HG02798 (cell line): ENCODE measurements around the gene NR3C2.

Source experiments
- ATAC-seq: cut with Tn5 transposase; IDR thresholded peaks from one replicate; pipeline ENCODE4 v1.9.1; 2021; ENCODE audit warnings: mild to moderate bottlenecking; ENCODE audit not compliant: unreplicated experiment, poor library complexity

The NR3C2 gene

GRCh38 chr4:148441986-148442831 is at the start of gene NR3C2:
Gene NR3C2 (minus strand): TSS chr4:148442414.
- peak; percentile 98 for ATAC-seq

- no peak for ATAC-seq
These were observed 45.0 kb upstream of the NR3C2 start for GRCh38 chr4:148487181-148487580.

GRCh38 chr4:148481636-148482035 is 39.4 kb upstream of the NR3C2 start:
- no peak for ATAC-seq

- no peak for ATAC-seq
These were observed 35.1 kb upstream of the NR3C2 start for GRCh38 chr4:148477276-148477675.

GRCh38 chr4:148469938-148470337 is 27.7 kb upstream of the NR3C2 start:
- ATAC-seq: no peak

GRCh38 chr4:148454835-148455234 is 12.6 kb upstream of the NR3C2 start:
- ATAC-seq: no peak

- ATAC-seq: no peak
These were observed 11.6 kb upstream of the NR3C2 start for GRCh38 chr4:148453833-148454232.

- ATAC-seq: no peak
These were observed 10.8 kb upstream of the NR3C2 start for GRCh38 chr4:148452970-148453369.

GRCh38 chr4:148449921-148450320 is 7.7 kb upstream of the NR3C2 start:
- no peak for ATAC-seq

GRCh38 chr4:148448141-148448540 is 5.9 kb upstream of the NR3C2 start:
- ATAC-seq: no peak

- ATAC-seq: no peak
These were observed 5.5 kb upstream of the NR3C2 start for GRCh38 chr4:148447681-148448080.

- ATAC-seq: no peak
These were observed 3.7 kb upstream of the NR3C2 start for GRCh38 chr4:148445860-148446330.

GRCh38 chr4:148445071-148445859 is 3.1 kb upstream of the NR3C2 start:
- ATAC-seq: no peak

- no peak for ATAC-seq
These were observed 2.3 kb upstream of the NR3C2 start for GRCh38 chr4:148444296-148445070.

- no peak for ATAC-seq
These were observed 1.5 kb upstream of the NR3C2 start for GRCh38 chr4:148443512-148444295.

- ATAC-seq: no peak
These were observed 758 bp upstream of the NR3C2 start for GRCh38 chr4:148442832-148443511.

- ATAC-seq: no peak
These were observed 609 bp downstream of the NR3C2 start for GRCh38 chr4:148441624-148441985.

- ATAC-seq: no peak
These were observed 4.2 kb downstream of the NR3C2 start for GRCh38 chr4:148438047-148438446.

GRCh38 chr4:148437439-148437838 is 4.8 kb downstream of the NR3C2 start:
- ATAC-seq: no peak
